ENCODE results near the gene SETD3.
"Not testable (repeated sequence)": the region's sequence is repeated elsewhere in the genome, so short reads cannot be mapped to it uniquely, and the experiment has no call there.

The SETD3 gene

GRCh38 chr14:99354166-99354875 lies 126.3 kb downstream of the SETD3 start:
- no peak for DNase-seq

GRCh38 chr14:99352688-99353280 lies 127.9 kb downstream of the SETD3 start:
- DNase-seq: no peak

- DNase-seq: no peak
Observed at GRCh38 chr14:99351166-99352007, 129.3 kb downstream of the SETD3 start.

GRCh38 chr14:99350751-99351150 lies 129.9 kb downstream of the SETD3 start:
- no peak for DNase-seq

GRCh38 chr14:99349721-99350495 lies 130.8 kb downstream of the SETD3 start:
- DNase-seq: no peak

- no peak for DNase-seq
Observed at GRCh38 chr14:99348816-99349614, 131.6 kb downstream of the SETD3 start.

GRCh38 chr14:99348231-99348630 lies 132.4 kb downstream of the SETD3 start:
- not testable (repeated sequence) for DNase-seq

All from stimulated activated CD4-positive, alpha-beta T cell treated with anti-CD3 and anti-CD28 coated beads, Interleukin-15, amount 100 ng/mL, for 24 hours (primary cell).